Mesothelial cell of epicardium (in vitro differentiated cells): Measurements from ENCODE around the gene PROB1. TPM values are rescaled to one million over a fixed set of nuclear protein-coding genes. Genes with fewer than 3 reads are reported as not detected.
"Not testable (repeated sequence)": the region's sequence is repeated elsewhere in the genome, so short reads cannot be mapped to it uniquely, and the experiment has no call there.

Experiments
- DNase-seq, 2 experiments: peaks; one replicate each; pipeline ENCODE4 v3.0.0; 2021; ENCODE audit warnings: low spot score in 2 of 2; ENCODE audit not compliant: unreplicated experiment in 2 of 2
- H3K27ac Mint-ChIP-seq: 2 replicates; pipeline ENCODE4 v1.8.0; 2021; ENCODE audit warnings: mixed read lengths
- H3K27me3 Mint-ChIP-seq: 2 replicates; pipeline ENCODE4 v1.8.0; 2021; ENCODE audit warnings: low read depth, mixed read lengths
- H3K36me3 Mint-ChIP-seq: 2 replicates; pipeline ENCODE4 v1.8.0; 2021; ENCODE audit warnings: mixed read lengths
- H3K4me1 Mint-ChIP-seq: 2 replicates; pipeline ENCODE4 v1.8.0; 2021; ENCODE audit warnings: mixed read lengths
- H3K4me3 Mint-ChIP-seq: 2 replicates; pipeline ENCODE4 v1.8.0; 2021; ENCODE audit warnings: mild to moderate bottlenecking, moderate library complexity, mixed read lengths
- H3K9me3 Mint-ChIP-seq: 2 replicates; pipeline ENCODE4 v1.8.0; 2021; ENCODE audit warnings: mixed read lengths
- total RNA-seq: library from RNA; stranded (reverse); gene quantifications from 3 replicates; pipeline ENCODE4 v1.2.1, GENCODE V29; 2021
- TF ChIP-seq, protein P1 (sequence below): fragments of 200-600 bp; sonication (generic); IDR thresholded peaks from one replicate; pipeline ENCODE4 v1.5.0; 2021; ENCODE audit warnings: antibody characterized with exemption; ENCODE audit not compliant: unreplicated experiment

The PROB1 gene, protein sequence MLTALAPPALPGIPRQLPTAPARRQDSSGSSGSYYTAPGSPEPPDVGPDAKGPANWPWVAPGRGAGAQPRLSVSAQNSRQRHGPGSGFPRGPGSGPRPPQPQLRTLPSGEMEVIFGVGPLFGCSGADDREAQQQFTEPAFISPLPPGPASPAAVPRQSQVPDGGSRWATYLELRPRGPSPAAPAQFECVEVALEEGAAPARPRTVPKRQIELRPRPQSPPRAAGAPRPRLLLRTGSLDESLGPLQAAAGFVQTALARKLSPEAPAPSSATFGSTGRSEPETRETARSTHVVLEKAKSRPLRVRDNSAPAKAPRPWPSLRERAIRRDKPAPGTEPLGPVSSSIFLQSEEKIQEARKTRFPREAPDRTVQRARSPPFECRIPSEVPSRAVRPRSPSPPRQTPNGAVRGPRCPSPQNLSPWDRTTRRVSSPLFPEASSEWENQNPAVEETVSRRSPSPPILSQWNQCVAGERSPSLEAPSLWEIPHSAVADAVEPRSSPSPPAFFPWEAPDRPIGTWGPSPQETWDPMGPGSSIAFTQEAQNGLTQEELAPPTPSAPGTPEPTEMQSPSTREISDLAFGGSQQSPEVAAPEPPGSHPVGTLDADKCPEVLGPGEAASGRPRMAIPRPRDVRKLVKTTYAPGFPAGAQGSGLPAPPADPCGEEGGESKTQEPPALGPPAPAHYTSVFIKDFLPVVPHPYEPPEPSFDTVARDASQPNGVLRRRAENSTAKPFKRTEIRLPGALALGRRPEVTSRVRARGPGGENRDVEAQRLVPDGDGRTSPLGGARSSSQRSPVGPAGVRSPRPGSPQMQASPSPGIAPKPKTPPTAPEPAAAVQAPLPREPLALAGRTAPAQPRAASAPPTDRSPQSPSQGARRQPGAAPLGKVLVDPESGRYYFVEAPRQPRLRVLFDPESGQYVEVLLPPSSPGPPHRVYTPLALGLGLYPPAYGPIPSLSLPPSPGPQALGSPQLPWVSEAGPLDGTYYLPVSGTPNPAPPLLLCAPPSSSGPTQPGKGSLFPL
- total RNA-seq, result 1.4 to 1.6 TPM (median 1.5 TPM) in 3 replicates

GRCh38 chr5:139394654-139395566 lies at the start of gene PROB1:
TSS of gene PROB1 (minus strand) at chr5:139395104. CDS start at chr5:139395081, 23 bp downstream.
- Mint-ChIP-seq H3K4me3 (peak within 1 kb of the TSS; percentile 68), H3K36me3 (peaks cover 4% of the 10 kb centered on the region), H3K27me3 (peaks cover 61% of the 10 kb centered on the region), H3K27ac (no peak within 1 kb of the TSS), H3K4me1 (peaks cover 13% of the 10 kb centered on the region), H3K9me3 (no peaks in the 10 kb centered on the region)
- TF ChIP-seq, protein P1, sequence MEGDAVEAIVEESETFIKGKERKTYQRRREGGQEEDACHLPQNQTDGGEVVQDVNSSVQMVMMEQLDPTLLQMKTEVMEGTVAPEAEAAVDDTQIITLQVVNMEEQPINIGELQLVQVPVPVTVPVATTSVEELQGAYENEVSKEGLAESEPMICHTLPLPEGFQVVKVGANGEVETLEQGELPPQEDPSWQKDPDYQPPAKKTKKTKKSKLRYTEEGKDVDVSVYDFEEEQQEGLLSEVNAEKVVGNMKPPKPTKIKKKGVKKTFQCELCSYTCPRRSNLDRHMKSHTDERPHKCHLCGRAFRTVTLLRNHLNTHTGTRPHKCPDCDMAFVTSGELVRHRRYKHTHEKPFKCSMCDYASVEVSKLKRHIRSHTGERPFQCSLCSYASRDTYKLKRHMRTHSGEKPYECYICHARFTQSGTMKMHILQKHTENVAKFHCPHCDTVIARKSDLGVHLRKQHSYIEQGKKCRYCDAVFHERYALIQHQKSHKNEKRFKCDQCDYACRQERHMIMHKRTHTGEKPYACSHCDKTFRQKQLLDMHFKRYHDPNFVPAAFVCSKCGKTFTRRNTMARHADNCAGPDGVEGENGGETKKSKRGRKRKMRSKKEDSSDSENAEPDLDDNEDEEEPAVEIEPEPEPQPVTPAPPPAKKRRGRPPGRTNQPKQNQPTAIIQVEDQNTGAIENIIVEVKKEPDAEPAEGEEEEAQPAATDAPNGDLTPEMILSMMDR, result no peak
- no peak for DNase-seq

- no peaks in the 10 kb centered on the region for H3K27me3 Mint-ChIP-seq
- H3K27ac Mint-ChIP-seq, result no peak overlapping the region
- no peak overlapping the region for H3K4me3 Mint-ChIP-seq
- no peaks in the 10 kb centered on the region for H3K36me3 Mint-ChIP-seq
- TF ChIP-seq, protein P1, result no peak
- no peaks in the 10 kb centered on the region for H3K9me3 Mint-ChIP-seq
- H3K4me1 Mint-ChIP-seq, result peaks cover 17% of the 10 kb centered on the region
- no peak for DNase-seq
These were observed 49.0 kb upstream of the PROB1 start for GRCh38 chr5:139443831-139444453.

DNA sequence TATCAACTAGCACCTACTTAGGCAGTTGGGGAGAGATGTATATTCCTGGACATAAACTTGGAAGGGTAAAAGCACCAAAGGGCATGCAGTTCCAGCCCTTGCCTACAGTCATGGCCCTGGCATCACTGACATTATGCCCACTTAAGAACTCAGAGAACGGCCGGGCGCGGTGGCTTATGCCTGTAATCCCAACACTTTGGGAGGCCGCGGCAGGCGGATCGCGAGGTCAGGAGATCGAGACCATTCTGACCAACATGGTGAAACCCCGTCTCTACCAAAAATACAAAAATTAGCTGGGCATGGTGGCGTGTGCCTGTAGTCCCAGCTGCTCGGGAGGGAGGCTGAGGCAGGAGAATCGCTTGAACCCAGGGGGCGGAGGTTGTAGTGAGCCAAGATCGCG lies 45.5 kb upstream of the PROB1 start:
- not testable (repeated sequence) for H3K27ac Mint-ChIP-seq, DNase-seq, H3K27me3 Mint-ChIP-seq, H3K9me3 Mint-ChIP-seq, H3K36me3 Mint-ChIP-seq, H3K4me3 Mint-ChIP-seq
- H3K4me1 Mint-ChIP-seq, result peaks cover 16% of the 10 kb centered on the region

DNA sequence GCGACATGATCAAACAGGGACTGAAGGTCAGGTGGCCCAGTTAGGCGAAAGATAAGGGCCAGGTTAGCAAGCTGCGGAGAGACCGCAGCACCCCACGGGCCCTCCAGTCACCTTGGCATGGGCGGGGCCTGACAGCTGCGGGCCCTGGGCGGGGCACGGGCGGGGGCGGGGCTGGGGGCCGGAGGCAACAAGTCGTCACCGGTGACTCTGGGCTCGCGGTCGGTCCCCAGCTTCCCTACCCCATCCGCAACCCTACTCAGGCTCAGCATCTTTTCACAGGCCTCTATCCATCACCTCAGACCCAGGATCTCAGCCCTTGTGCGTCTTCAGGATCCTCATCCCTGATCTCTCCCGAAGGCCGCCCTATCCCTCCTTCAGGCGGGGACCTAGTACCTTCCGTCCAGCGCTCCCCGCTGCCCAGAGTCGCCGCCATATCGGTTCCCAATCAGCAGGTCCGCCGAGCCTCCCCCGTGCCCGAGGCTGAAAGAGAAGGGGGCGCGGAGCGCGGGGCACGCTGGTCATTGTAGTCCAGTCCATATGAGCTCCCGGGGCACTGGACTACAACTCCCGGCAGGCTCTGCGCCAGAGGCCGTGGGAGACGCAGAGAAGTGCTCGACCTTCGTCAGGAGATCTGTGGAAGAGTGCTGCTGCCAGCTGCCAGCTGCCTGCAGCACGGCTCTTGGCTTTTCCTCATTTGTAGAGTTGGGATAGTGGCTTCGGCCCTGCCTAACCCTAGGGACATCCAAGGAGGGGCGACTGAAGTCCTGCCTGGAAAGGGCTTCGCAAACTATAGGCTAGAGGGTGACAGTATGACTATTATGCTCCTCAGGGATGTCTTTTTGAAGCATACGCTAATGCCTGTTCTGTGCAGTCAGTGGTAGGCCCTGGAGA lies 44.4 kb upstream of the PROB1 start, which contains the start of gene DNAJC18:
Gene DNAJC18 (minus strand): TSS at position 513 of the 891 bp plus-strand sequence. CDS start 80 bp downstream, at position 433.
- H3K27me3 Mint-ChIP-seq, result no peaks in the 10 kb centered on the region
- peak; percentile 85 to 90 for DNase-seq
- H3K4me3 Mint-ChIP-seq, result peak within 1 kb of the TSS; percentile 99
- TF ChIP-seq, protein P1, result no peak
- peaks cover 15% of the 10 kb centered on the region for H3K4me1 Mint-ChIP-seq
- H3K9me3 Mint-ChIP-seq, result no peaks in the 10 kb centered on the region
- H3K36me3 Mint-ChIP-seq, result peaks cover 9% of the 10 kb centered on the region
- peak within 1 kb of the TSS; percentile 95 for H3K27ac Mint-ChIP-seq

DNA sequence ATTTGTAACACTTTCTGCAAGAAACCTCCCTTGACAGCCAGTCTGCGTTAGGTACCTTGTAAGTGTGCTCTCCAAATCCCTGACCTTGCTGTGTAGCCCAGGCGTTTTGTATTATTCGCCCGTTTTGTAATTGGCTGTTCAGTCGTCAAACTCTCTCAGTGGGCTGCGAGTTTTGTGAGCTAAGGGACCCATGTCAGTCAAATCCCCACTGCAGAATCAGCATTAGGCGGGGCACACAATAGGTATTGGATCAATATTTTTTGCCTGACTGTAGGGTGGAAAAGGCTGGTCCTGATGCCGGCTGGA lies 43.8 kb upstream of the PROB1 start:
- no peaks in the 10 kb centered on the region for H3K27me3 Mint-ChIP-seq
- no peaks in the 10 kb centered on the region for H3K9me3 Mint-ChIP-seq
- H3K36me3 Mint-ChIP-seq, result peaks cover 9% of the 10 kb centered on the region
- no peak for DNase-seq
- no peak overlapping the region for H3K27ac Mint-ChIP-seq
- TF ChIP-seq, protein P1, result no peak
- peaks cover 15% of the 10 kb centered on the region for H3K4me1 Mint-ChIP-seq
- peak overlapping the region; percentile 99 for H3K4me3 Mint-ChIP-seq
